ENCODE data around the gene AKR1C2.
"Not testable (repeated sequence)": the region's sequence is repeated elsewhere in the genome, so short reads cannot be mapped to it uniquely, and the experiment has no call there.

AKR1C2 gene

DNA sequence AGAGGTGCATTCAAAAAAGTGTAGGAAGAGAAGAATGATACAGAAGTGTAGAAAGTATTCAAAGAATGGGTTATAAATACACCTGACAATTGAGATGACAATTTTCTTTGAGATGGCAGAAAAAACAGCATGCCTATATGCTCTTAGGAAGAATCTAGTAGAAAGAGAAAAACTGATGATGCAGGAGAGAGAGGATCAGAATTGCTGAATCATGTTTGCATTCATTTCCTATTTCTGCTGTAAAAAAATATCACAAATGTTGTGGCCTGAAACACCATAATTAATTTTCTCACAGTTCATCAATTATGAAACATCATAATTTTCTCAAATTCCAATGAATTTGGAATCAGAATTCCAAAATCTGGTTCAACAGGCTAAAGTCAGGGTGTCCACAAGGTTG, 50.3 kb downstream of the AKR1C2 start:
- no peak for DNase-seq

DNA sequence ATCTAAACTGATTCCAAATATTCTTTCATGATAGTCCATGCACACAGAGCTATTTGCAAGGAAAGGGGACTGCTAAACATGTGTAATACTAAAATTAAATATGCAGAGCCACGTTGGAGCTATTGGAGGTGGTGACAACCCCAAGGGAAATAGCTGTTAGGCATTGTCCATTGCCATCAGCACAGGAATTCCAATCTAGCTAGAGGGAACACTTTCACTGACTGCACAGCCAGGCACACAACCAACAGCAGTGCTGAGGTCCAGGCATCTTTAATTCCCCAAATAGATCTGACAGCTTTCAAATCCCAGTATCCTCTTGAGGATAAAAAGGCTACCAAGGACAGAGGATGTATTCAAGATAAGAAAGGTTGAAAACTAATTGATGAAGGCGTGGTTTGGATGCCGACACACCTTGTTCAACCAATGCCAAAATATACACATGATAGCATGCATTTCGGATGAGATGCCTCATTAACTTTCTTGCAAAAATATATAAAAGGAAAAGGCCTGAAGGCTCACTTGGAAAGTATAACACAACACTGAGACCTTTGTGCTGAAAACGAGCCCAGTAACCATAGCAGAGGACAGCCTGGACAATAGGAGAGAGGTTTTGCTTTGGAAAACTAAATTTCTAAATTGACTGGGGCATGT, 52.0 kb downstream of the AKR1C2 start:
- DNase-seq, result not testable (repeated sequence)

DNA sequence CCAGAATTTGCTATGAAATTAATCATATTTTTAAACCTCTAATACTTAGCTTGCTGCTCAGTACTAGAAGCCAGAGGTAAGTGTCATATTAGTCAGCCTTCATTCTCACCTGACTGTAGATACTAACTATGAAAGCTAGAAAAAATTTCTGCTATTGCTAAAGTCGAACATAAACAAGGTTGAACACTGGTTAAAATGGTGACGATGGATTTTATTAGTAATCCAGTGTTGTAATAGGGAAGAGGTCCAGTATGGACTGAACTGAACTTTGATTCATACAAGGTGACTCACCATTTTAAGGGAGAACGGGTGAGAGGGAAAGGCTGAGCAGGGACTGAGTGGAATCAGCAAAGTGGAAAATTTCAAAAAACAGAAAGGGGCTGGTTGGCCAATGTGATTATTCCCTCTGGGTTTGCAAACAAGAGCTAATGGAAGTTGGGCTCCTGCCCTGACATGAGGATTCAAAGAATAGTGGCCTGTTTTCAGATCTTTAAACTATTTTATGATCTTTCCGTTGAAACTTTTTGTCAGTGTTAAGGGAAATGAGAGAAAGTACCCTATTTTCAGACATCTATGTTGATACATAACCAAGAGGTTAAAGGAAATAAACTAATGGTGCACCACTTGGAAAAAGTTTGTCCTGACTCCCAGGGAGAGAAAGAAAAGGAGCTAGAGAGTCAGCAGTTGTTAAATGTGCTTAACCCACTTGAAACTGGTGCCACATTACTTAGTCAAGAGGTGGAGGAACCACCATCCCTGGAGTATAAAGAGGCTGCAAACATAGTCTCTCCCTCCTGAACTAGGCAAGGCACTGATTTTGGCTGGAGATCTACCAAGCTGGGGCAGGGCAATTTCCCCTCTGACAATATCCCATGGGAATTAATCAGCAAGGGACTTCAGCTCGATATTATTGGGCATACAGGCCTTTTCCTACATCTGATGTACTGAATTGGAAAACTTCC, 55.7 kb downstream of the AKR1C2 start:
- DNase-seq, result no peak

DNA sequence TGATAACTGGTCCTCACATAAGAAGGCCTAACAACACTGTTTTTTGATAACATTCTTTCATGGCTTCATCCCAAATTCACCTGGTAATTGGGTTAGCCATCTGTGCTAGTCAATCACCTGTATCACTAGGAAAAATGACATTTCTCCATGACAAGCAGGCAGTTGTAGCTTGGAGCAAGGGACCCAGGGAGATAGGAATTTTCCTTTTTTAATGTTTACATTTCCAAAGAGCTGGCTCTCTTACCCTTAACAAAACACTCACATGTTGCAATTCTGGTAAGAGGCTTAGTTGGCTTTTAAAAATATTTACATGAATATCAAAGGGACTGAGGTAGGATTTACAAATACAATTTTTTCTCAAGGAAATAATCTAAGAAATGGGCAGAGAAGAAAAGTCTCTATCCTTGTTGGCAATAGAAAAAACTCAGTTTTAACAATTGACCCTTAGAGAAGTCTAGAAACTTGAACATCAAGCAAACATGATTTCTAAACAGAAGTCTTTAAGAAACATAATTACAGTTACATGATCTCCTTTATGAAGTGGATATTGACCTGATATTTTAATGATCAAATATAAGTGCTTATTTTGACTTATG, 56.5 kb downstream of the AKR1C2 start:
- DNase-seq, result no peak

DNA sequence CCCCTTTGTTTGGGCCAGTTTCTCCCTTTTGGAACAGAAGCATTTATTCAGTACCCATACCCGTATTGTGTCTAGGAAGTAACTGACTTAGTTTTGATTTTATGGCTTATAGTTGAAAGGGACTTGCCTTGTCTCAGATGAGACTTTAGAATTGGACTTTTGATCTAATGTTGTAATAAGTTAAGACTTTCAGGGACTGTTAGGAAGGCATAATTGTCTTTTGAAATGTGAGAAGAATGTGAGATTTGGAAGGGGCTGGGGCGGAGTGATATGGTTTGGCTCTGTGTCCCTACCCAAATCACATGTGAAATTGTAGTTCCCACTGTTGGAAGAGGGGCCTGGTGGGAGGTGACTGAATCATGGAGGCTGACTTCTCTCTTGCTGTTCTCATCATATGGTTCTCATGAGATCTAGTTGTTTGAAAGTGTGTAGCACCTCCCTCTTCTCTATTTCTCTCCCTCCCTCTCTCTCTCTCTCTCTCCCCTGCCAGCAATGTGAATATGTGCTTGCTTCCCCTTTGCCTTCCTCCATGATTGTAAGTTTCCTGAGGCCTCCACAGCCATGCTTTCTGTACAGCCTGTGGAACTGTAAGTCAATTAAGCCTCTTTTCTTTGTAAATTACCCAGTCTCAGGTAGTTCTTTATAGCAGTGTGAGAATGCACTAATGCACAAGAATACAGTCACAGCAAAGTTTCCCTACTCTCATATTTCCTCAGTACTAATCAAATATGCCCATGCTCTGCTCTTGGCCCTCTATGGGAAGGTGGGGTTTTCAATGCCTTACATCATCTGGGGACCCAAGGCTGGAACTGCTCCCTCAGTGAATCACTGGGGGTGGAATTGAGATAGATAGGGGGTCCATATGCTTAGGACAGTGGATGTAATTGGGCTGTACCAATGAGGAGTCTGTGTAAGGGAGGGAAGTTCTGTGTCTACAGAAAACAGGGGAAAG, 57.6 kb downstream of the AKR1C2 start:
- no peak for DNase-seq

DNA sequence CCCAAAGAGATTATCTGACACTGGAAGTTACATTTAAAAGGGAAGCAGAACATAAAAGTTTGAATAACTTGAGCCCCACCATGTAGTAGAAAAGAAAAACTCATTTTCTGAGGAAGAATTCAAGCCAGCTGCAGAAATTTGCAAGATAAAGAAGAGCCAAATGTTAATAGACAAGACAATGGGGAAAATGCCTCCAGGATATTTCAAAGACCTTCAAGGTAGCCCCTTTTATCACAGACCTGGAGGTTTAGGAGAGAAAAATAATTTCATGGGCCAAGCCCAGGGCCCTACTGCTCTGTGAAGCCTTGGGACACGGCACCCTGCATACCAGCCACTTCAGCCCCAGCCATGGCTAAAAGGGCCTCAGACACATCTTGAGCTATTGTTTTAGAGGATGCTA, 58.8 kb downstream of the AKR1C2 start:
- DNase-seq, result no peak

DNA sequence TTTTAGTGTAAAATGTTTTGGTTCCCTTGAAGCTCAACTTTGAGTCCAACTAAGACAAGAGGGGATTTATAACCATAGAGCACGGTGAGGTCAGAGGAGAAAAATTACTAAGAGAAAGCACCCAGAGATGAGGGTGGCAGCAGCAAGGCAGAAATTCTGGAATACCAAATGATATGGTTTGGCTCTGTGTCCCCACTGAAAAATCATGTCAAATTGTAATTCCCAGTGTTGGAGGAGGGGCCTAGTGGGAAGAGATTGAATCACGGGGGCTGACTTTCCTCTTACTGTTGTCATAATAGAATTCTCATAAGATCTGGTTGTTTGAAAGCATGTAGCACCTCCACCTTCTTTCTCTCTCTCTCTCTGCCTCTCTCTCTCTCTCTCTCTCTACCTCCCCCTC, 59.8 kb downstream of the AKR1C2 start:
- DNase-seq, result no peak

DNA sequence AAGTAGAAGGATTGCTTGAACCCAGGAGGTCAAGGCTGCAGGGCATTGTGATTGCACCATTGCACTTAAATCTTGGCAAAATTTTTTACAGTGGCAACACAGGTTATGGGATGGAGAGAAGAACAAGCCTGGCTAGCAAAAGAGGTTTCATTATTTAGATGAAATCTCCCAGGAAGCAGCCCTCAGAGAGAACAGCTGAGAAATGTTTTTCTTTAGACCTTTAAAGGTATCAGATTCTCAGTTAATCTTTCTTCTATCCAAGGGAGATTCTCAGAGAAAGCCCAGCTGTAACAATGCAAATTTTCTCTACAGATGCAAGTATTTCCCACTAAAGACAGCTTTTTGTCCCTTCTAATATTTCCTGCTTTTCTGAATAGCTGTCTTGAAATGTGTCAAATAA, 60.2 kb downstream of the AKR1C2 start:
- not testable (repeated sequence) for DNase-seq

DNA sequence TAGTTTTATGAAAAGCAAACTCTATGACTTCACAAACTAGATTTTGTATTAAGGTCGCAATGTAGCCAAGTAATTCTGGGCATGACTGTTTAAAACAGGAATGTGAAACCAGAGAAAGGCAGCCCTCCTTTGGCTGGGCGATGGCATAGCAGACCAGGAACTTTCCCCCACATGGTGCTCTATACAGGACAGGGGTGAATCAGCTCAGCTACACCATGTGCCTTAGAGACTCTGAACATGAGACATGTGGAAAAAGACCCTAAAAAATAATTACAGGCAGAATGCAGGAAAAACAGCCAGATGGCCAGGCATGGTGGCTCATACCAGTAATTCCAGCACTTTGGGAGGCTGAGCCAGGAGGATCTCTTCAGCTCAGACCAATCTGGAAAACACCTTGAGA, 60.7 kb downstream of the AKR1C2 start:
- DNase-seq, result not testable (repeated sequence)

DNA sequence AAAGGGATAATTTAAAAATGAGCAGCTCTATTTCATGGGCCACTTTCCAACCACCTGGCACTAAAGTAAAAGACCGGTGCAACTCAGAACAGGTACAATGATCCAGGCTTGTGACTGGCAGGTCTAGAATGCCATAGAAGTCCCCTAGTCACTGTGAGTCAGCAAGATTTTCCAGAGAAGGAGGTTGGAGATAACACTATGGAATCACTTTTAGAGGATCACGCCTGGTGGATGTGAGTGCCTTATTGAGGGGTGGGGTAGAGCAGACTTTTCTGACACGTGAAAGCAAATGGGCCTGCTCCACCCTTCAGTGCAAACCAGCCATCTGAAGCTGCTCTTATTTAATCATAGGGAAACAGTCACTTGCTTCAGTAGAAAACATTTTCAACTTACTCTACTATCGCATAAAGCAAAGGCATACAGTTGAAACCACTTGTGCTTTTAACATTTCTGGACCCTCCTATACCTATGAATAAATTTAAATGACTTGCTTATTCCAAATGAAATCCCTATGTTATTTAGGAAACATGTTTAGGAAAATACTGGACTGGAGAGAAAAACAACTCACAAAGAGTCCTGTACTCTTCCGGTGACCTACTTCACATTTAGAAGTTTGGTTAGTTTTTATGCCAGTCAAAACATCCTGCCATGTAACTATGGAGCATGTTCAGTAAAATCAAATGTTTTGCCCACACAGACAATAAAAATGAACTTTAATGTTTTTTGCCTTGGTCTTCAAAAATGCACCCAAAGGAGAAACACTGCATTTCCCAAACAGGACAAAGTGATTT, 61.9 kb downstream of the AKR1C2 start:
- DNase-seq, result peak; percentile 19

DNA sequence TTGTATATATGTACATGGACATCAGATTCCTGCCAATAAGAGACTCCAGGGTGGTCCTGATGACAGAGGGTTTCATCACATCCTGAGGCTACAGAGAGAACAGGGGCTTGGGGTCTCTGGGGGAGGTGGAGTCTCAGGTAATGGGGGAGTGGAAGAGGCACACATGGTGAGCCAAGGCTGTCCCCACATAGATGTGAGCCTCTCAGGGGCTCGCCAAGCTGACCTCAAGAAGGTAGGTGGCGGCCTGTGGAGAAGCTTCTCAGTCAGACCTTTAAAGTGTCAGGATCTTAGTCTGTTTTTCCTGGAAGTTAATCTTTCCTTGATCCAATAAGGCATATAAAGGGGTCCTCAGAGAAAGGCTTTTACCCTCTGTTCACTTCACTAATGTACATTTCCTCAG, 62.7 kb downstream of the AKR1C2 start:
- DNase-seq, result not testable (repeated sequence)

DNA sequence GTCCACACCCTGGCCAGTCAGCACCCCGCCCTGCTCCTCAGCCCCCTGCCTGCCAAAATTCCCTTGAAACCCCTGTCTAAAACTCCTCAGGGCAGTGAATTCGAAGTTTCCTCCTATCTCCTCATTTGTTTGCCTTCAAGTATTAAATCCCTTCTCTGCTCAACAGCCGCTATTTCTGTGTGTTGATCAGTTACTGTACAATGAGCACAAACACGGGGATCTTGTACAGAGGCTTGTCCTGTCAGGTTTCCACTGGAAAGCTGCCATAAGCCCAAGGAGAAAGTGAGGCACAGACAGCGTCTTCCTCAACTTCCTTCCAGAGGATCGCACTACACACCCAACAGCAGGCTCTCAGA, 63.6 kb downstream of the AKR1C2 start:
- not testable (repeated sequence) for DNase-seq

DNA sequence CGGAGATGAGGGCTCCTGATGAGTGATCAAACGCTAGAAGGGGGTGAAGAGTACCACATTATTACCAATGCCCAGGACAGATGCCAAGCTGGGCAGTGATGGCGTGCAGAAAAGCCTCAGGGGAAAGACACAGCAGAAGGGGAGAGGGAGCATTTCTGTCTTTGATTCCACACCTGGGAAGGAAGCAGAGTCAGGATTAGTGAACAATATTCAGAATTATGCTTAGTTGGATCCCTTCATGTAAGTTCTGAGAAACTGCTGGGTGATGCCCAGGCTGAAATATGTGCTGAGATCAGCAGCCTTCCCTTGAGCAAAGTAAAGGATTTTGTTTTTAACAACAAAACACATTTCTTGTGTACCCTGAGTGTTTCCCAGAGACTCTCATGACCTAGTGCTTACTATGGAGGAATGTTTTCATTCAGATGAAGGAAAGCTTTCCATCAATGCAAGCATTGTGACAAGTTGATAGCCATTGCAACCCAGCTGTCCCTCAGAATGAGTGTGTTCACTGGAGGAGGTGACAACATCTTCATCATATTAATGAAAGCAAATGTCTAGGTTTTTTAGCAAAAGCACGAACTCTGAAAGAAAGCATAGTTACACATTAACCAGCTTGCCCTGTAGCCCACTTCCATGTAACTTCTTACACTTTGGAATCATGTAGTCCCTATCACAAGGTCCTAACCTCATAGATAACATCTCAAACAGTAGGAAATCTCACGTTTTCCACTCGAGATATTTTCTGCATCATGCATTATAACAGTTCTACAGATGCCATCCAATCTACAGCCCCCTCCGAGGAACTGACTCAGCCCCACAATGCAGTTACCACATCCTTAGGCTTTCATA, 64.2 kb downstream of the AKR1C2 start:
- DNase-seq, result no peak
